ENCODE data around the gene RNF144A. TPM values are rescaled to one million over a fixed set of nuclear protein-coding genes. Genes with fewer than 3 reads are reported as not detected.
A peak's percentile ranks its signal among the peaks of the same experiment; 100 is the strongest.

The RNF144A gene
- 25.1 TPM for polyA plus RNA-seq (2012; ENCODE audit: insufficient read length, low read depth)

GRCh38 chr2:6917071-6917760 lies at the start of gene RNF144A:
RNF144A (plus strand) TSS chr2:6917412; CDS start chr2:6996927, 79,515 bp downstream.
- TF ChIP-seq TAF1 (IDR thresholded peaks at IDR 0.05; ENCODE audit: borderline replicate concordance, insufficient read depth, low read length): 0 out of 2 replicates have a peak, but pooled peaks have one; percentile 21
- TF ChIP-seq FOXP2 (optimal IDR thresholded peaks at IDR 0.05; ENCODE audit: borderline replicate concordance, extremely low read depth, extremely low read length, insufficient read depth): no peak
- TF ChIP-seq POLR2AphosphoS5 (IDR thresholded peaks at IDR 0.05; ENCODE audit: low read depth, low read length): no peak
- TF ChIP-seq SIN3A (IDR thresholded peaks at IDR 0.05; ENCODE audit: borderline replicate concordance, insufficient read depth, low read length): no peak
- no peak for TF ChIP-seq REST (IDR thresholded peaks at IDR 0.05; ENCODE audit: insufficient read depth in 1 of 2, low read depth in 2 of 2, low read length in 2 of 2)

- no peak for TF ChIP-seq TAF1 (IDR thresholded peaks at IDR 0.05; ENCODE audit: borderline replicate concordance, insufficient read depth, low read length)
- no peak for TF ChIP-seq FOXP2 (optimal IDR thresholded peaks at IDR 0.05; ENCODE audit: borderline replicate concordance, extremely low read depth, extremely low read length, insufficient read depth)
- no peak for TF ChIP-seq SIN3A (IDR thresholded peaks at IDR 0.05; ENCODE audit: borderline replicate concordance, insufficient read depth, low read length)
- TF ChIP-seq REST (IDR thresholded peaks at IDR 0.05; ENCODE audit: insufficient read depth in 1 of 2, low read depth in 2 of 2, low read length in 2 of 2): no peak
- TF ChIP-seq POLR2AphosphoS5 (IDR thresholded peaks at IDR 0.05; ENCODE audit: low read depth, low read length): no peak
Observed at GRCh38 chr2:6872394-6872793, 44.8 kb upstream of the RNF144A start.

- TF ChIP-seq SIN3A (IDR thresholded peaks at IDR 0.05; ENCODE audit: borderline replicate concordance, insufficient read depth, low read length) (no peak), REST (IDR thresholded peaks at IDR 0.05; ENCODE audit: insufficient read depth in 1 of 2, low read depth in 2 of 2, low read length in 2 of 2) (no peak), TAF1 (IDR thresholded peaks at IDR 0.05; ENCODE audit: borderline replicate concordance, insufficient read depth, low read length) (no peak), FOXP2 (optimal IDR thresholded peaks at IDR 0.05; ENCODE audit: borderline replicate concordance, extremely low read depth, extremely low read length, insufficient read depth) (no peak), POLR2AphosphoS5 (IDR thresholded peaks at IDR 0.05; ENCODE audit: low read depth, low read length) (no peak)
Observed at GRCh38 chr2:6874032-6874431, 43.2 kb upstream of the RNF144A start.

GRCh38 chr2:6876309-6876708 lies 40.9 kb upstream of the RNF144A start:
- TF ChIP-seq FOXP2 (optimal IDR thresholded peaks at IDR 0.05; ENCODE audit: borderline replicate concordance, extremely low read depth, extremely low read length, insufficient read depth): no peak
- no peak for TF ChIP-seq POLR2AphosphoS5 (IDR thresholded peaks at IDR 0.05; ENCODE audit: low read depth, low read length)
- no peak for TF ChIP-seq REST (IDR thresholded peaks at IDR 0.05; ENCODE audit: insufficient read depth in 1 of 2, low read depth in 2 of 2, low read length in 2 of 2)
- TF ChIP-seq SIN3A (IDR thresholded peaks at IDR 0.05; ENCODE audit: borderline replicate concordance, insufficient read depth, low read length): no peak
- TF ChIP-seq TAF1 (IDR thresholded peaks at IDR 0.05; ENCODE audit: borderline replicate concordance, insufficient read depth, low read length): no peak
